ENCODE measurements around the gene CACNG3.

DNA sequence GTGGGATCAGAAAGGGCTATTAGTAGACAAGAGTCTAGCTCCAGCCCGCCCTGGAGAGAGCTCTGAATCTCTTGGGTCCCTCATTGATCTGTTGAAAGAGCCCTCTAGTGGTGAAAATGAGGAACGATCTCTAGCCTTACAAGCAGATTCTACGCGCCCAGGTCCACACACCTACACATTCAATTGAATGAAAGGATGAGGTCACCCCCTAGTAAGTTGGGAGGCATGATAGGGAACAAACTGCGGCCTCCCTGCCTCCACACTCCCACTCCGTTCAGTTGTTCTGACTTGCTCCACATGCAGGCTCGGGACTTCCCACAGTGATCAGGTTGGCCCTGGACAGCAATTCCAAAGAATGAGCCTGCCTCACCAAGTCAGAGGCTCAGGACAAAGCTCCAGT is 2.9 kb upstream of the CACNG3 start:
- TF ChIP-seq, protein P1, sequence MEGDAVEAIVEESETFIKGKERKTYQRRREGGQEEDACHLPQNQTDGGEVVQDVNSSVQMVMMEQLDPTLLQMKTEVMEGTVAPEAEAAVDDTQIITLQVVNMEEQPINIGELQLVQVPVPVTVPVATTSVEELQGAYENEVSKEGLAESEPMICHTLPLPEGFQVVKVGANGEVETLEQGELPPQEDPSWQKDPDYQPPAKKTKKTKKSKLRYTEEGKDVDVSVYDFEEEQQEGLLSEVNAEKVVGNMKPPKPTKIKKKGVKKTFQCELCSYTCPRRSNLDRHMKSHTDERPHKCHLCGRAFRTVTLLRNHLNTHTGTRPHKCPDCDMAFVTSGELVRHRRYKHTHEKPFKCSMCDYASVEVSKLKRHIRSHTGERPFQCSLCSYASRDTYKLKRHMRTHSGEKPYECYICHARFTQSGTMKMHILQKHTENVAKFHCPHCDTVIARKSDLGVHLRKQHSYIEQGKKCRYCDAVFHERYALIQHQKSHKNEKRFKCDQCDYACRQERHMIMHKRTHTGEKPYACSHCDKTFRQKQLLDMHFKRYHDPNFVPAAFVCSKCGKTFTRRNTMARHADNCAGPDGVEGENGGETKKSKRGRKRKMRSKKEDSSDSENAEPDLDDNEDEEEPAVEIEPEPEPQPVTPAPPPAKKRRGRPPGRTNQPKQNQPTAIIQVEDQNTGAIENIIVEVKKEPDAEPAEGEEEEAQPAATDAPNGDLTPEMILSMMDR (IDR thresholded peaks at IDR 0.05), result peak; percentile 40 to 76 (median 71)
- TF ChIP-seq POLR2A (IDR thresholded peaks at IDR 0.05), result no peak

Data from right lobe of liver (tissue), 4 donors.